Measurements from ENCODE around the gene DNM3. TPM values are rescaled to one million over a fixed set of nuclear protein-coding genes. Genes with fewer than 3 reads are reported as not detected.

DNM3 gene
- total and polyA plus RNA-seq, 2 experiments from 2014 or later, result 5.2 to 12.2 TPM

- H3K27ac Mint-ChIP-seq, result no peak overlapping the region
Measured at GRCh38 chr1:172268237-172268636, 426.9 kb downstream of the DNM3 start.

More at GRCh38 chr1:172268237-172268636, 426.9 kb downstream of the DNM3 start:
- H3K36me3 Mint-ChIP-seq (ENCODE audit: low read depth), result no peaks in the 10 kb centered on the region
- no peaks in the 10 kb centered on the region for H4K20me1 ChIP-seq (replicated peaks; ENCODE audit: insufficient read depth)
- H3K79me2 ChIP-seq (replicated peaks; ENCODE audit: insufficient read depth), result no peaks in the 10 kb centered on the region
- no peak overlapping the region for H3K4me3 Mint-ChIP-seq
- no peaks in the 10 kb centered on the region for H3K27me3 ChIP-seq (ENCODE audit: insufficient read depth)
- no peak overlapping the region for H3K4me2 ChIP-seq
- no peak for ATAC-seq
- TF ChIP-seq EZH2 (IDR thresholded peaks at IDR 0.05; ENCODE audit: low read depth, unreplicated experiment), result no peak
- TF ChIP-seq JUNB (IDR thresholded peaks at IDR 0.05; ENCODE audit: unreplicated experiment), result no peak
- TF ChIP-seq POLR2AphosphoS5 (IDR thresholded peaks at IDR 0.05; ENCODE audit: low read depth), result no peak
- no peak for TF ChIP-seq STAT1 (IDR thresholded peaks at IDR 0.05; ENCODE audit: unreplicated experiment)
- no peak for TF ChIP-seq EZH2phosphoT487 (IDR thresholded peaks at IDR 0.05; ENCODE audit: unreplicated experiment)
- TF ChIP-seq REST (IDR thresholded peaks at IDR 0.05; ENCODE audit: unreplicated experiment), result no peak
- TF ChIP-seq ETS1 (IDR thresholded peaks at IDR 0.05), result no peak
- TF ChIP-seq ZNF462 (CRISPR knock-in tag; IDR thresholded peaks at IDR 0.05), result no peak
- TF ChIP-seq CREB1 (CRISPR knock-in tag; IDR thresholded peaks at IDR 0.05; ENCODE audit: low read depth), result no peak
- H3K4me1 ChIP-seq (ENCODE audit: insufficient read depth), result peaks cover 14% of the 10 kb centered on the region
- no peaks in the 10 kb centered on the region for H3K27me3 Mint-ChIP-seq (ENCODE audit: insufficient read depth, low read depth, poor library complexity)
- H3K4me3 ChIP-seq, result no peak overlapping the region
- no peak for DNase-seq (ENCODE audit: low spot score)
- no peaks in the 10 kb centered on the region for H3K36me3 ChIP-seq (ENCODE audit: insufficient read depth)
- no peaks in the 10 kb centered on the region for H3F3A ChIP-seq (replicated peaks; ENCODE audit: low read depth)
- no peaks in the 10 kb centered on the region for H3K9me3 Mint-ChIP-seq
- H2AFZ ChIP-seq, result no peak overlapping the region
- no peaks in the 10 kb centered on the region for H3K9me2 ChIP-seq (ENCODE audit: insufficient read depth)
- peaks cover 15% of the 10 kb centered on the region; the same call in 2 of the 3 replicates for H3K4me1 Mint-ChIP-seq
- no peak overlapping the region for H3K27ac ChIP-seq (ENCODE audit: low read depth)
